ENCODE results near the gene SMAD4.
"Not testable (repeated sequence)": the region's sequence is repeated elsewhere in the genome, so short reads cannot be mapped to it uniquely, and the experiment has no call there.

DNA sequence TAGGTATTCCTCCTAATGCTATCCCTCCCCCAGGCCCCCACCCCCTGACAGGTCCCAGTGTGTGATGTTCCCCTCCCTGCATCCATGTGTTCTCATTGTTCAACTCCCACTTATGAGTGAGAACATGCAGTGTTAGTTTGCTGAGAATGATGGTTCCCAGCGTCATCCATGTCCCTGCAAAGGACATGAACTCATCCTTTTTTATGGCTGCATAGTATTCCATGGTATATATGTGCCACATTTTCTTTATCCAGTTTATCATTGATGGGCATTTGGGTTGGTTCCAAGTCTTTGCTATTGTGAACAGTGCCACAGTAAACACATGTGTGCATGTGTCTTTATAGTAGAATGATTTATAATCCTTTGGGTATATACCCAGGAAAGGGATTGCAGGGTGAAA, 63.0 kb downstream of the SMAD4 start:
- TF ChIP-seq, protein P1, sequence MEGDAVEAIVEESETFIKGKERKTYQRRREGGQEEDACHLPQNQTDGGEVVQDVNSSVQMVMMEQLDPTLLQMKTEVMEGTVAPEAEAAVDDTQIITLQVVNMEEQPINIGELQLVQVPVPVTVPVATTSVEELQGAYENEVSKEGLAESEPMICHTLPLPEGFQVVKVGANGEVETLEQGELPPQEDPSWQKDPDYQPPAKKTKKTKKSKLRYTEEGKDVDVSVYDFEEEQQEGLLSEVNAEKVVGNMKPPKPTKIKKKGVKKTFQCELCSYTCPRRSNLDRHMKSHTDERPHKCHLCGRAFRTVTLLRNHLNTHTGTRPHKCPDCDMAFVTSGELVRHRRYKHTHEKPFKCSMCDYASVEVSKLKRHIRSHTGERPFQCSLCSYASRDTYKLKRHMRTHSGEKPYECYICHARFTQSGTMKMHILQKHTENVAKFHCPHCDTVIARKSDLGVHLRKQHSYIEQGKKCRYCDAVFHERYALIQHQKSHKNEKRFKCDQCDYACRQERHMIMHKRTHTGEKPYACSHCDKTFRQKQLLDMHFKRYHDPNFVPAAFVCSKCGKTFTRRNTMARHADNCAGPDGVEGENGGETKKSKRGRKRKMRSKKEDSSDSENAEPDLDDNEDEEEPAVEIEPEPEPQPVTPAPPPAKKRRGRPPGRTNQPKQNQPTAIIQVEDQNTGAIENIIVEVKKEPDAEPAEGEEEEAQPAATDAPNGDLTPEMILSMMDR (IDR thresholded peaks at IDR 0.05), result not testable (repeated sequence)
- not testable (repeated sequence) for TF ChIP-seq EP300, POLR2A, POLR2AphosphoS5 (IDR thresholded peaks at IDR 0.05)
